ENCODE results near the gene ST3GAL2.

Gene ST3GAL2

DNA sequence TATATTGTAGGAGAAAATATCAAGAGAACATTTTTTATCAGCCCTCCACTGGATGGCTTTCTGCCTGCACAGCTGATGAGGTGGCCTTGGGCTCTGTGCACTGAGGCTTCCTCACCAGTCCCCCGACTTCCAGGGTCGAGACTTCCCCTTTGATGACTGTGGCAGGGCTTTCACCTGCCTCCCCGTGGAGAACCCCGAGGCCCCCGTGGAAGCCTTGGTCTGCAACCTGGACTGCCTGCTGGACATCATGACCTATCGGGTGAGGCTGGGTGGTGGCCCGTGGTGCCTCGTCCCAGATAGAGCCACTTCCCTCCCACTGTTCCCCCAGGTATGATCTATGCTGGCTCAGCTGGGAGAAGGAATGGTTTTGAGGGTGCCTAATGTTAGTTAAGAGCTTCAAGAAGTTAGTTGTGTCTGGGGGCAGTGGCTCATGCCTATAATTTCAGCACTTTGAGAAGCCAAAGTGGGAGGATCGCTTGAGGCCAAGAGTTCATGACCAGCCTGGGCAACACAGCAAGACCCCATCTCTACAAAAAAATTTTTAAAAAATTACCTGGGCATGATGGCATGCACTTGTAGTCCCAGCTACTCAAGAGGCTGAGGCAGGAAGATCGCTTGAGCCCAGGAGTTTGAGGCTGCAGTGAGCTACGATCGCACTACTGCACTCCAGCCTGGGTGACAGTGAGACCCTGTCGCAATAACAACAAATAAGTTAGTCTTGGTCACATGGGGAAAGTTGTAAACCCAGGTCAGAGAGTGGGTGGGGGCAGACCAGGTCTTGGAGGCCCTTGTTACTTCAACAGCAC lies 27.3 kb upstream of the ST3GAL2 start:
- no peak overlapping the region for H3K27ac ChIP-seq
- TF ChIP-seq, protein P1, sequence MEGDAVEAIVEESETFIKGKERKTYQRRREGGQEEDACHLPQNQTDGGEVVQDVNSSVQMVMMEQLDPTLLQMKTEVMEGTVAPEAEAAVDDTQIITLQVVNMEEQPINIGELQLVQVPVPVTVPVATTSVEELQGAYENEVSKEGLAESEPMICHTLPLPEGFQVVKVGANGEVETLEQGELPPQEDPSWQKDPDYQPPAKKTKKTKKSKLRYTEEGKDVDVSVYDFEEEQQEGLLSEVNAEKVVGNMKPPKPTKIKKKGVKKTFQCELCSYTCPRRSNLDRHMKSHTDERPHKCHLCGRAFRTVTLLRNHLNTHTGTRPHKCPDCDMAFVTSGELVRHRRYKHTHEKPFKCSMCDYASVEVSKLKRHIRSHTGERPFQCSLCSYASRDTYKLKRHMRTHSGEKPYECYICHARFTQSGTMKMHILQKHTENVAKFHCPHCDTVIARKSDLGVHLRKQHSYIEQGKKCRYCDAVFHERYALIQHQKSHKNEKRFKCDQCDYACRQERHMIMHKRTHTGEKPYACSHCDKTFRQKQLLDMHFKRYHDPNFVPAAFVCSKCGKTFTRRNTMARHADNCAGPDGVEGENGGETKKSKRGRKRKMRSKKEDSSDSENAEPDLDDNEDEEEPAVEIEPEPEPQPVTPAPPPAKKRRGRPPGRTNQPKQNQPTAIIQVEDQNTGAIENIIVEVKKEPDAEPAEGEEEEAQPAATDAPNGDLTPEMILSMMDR (conservative IDR thresholded peaks at IDR 0.05): no peak

- no peak overlapping the region for H3K27ac ChIP-seq
- TF ChIP-seq, protein P1 (conservative IDR thresholded peaks at IDR 0.05): no peak
Observed at GRCh38 chr16:70463235-70463634, 24.3 kb upstream of the ST3GAL2 start.

DNA sequence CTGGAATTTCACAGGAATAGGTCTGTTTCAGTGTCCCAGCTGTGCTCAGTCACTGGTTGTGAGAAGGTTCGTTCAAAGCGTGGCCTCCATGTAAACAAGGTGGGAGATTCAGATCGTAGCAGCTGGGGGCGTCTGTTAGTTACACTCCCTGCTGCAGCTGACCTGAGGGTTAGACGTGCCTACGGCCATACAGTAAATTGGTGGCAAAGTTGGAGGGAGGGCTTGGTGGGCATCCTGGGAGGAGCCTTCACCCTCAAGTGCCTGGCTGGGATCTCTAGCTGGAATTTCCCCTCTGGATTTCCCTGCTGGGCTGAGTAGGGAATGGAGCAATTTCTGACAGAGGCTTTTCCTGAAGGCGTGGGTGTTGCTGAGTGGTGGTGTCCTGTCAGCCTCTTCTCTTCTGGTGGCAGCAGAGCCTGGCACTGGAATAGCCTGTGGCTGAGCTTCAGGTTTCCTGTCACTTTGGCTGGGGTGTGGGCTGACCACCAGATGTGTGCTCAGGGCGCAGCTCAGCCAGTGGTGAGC lies 21.9 kb upstream of the ST3GAL2 start:
- no peak overlapping the region for H3K27ac ChIP-seq
- TF ChIP-seq, protein P1 (conservative IDR thresholded peaks at IDR 0.05): no peak

DNA sequence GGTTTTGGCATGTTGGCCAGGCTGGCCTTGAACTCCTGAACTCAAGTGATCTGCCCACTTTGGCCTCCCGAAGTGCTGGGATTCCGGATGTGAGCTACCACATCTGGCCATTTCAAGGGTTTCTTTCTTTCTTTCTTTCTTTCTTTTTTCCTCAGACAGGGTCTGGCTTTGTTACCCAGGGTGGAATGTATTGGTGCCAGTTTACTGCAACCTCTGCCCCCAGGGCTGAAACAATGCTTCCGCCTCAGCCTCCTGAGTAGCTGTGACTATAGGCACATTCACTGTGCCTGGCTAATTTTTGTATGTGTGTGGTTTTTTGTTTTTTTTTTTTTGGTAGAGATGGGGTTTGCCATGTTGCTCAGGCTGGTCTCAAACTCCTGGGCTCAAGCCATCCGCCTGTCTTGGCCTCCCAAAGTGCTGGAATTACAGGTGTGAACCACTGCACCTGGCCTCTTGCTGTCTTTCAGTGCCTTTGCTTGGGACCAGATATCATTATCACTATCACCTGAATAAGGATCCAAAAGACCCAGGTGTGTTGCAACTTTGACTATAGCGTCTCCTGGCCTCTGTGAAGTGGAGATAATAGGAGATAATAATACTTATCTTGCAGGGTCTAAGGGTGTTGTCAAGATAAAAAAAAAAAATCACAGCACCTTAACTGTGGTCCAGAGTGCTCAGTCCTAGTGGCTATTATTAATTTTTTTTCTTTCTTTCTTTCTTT lies 18.7 kb upstream of the ST3GAL2 start:
- TF ChIP-seq, protein P1 (conservative IDR thresholded peaks at IDR 0.05): no peak
- H3K27ac ChIP-seq: no peak overlapping the region

GRCh38 chr16:70455910-70456309 lies 17.0 kb upstream of the ST3GAL2 start:
- TF ChIP-seq, protein P1 (conservative IDR thresholded peaks at IDR 0.05): no peak
- H3K27ac ChIP-seq: no peak overlapping the region

DNA sequence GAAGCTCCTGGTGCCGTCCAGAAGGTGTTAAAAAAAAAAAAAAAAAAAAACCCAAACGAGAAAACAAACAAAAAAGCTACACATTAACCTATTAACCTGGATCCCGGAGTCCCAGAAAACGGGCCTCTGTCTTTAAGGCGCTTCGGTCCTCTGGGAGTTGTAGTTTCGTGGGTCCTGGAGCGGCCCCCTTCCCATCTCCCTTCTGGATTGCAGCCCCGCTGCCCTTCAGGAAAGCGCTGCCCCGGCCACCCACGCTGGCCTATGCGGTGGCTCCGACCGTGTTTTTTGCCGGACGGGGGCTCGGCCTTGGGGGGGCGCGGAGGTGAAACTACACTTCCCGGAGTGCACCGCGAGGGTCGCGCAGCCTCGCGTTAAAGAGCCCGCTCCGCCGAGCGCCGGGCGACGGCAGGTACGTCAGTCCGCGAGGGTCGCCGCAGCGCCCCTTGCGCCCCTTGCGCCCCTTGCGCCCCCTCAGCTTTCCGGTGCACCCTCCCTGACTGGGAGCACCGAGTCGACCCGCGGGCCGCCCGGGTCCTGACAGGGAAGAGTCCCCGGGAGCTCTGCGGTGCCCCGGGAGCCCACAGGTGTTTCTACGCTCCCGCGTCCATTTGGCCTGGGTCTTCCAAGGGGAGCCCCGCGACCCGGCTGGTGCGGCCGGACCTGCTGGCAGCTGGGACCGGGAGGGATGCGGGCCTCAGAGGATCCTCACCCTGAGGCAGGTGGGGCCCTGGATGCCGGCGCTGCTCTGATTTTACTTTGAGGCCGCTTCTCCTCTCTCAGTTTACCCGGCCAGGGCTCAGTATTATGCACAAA lies 15.5 kb upstream of the ST3GAL2 start, which contains the start of gene FCSK:
Gene FCSK (plus strand): TSS at position 374 of the 813 bp plus-strand sequence. CDS start 8,596 bp downstream, outside the sequence.
- peak within 1 kb of the TSS; percentile 91 for H3K27ac ChIP-seq
- TF ChIP-seq, protein P1 (conservative IDR thresholded peaks at IDR 0.05): no peak

GRCh38 chr16:70453892-70454221 lies 15.0 kb upstream of the ST3GAL2 start:
- TF ChIP-seq, protein P1 (conservative IDR thresholded peaks at IDR 0.05): no peak
- H3K27ac ChIP-seq: peak overlapping the region; percentile 91

All from VCaP (cell line).